ENCODE data around the gene RAB33B.

Gene RAB33B

GRCh38 chr4:139522457-139522856 lies 68.5 kb downstream of the RAB33B start:
- Histone ChIP-seq H3K4me3 (replicated peaks; ENCODE audit: insufficient read depth, low read length) (no peak overlapping the region), H3K27ac (replicated peaks) (no peak overlapping the region), H3K27me3 (ENCODE audit: insufficient read depth, poor library complexity, severe bottlenecking) (no peaks in the 10 kb centered on the region)
- no peak for DNase-seq (ENCODE audit: low read depth in 1 of 2, low spot score in 1 of 2)
- TF ChIP-seq, protein P1, sequence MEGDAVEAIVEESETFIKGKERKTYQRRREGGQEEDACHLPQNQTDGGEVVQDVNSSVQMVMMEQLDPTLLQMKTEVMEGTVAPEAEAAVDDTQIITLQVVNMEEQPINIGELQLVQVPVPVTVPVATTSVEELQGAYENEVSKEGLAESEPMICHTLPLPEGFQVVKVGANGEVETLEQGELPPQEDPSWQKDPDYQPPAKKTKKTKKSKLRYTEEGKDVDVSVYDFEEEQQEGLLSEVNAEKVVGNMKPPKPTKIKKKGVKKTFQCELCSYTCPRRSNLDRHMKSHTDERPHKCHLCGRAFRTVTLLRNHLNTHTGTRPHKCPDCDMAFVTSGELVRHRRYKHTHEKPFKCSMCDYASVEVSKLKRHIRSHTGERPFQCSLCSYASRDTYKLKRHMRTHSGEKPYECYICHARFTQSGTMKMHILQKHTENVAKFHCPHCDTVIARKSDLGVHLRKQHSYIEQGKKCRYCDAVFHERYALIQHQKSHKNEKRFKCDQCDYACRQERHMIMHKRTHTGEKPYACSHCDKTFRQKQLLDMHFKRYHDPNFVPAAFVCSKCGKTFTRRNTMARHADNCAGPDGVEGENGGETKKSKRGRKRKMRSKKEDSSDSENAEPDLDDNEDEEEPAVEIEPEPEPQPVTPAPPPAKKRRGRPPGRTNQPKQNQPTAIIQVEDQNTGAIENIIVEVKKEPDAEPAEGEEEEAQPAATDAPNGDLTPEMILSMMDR (IDR thresholded peaks at IDR 0.05; ENCODE audit: insufficient read depth, low read length): no peak
- TF ChIP-seq, protein P2, sequence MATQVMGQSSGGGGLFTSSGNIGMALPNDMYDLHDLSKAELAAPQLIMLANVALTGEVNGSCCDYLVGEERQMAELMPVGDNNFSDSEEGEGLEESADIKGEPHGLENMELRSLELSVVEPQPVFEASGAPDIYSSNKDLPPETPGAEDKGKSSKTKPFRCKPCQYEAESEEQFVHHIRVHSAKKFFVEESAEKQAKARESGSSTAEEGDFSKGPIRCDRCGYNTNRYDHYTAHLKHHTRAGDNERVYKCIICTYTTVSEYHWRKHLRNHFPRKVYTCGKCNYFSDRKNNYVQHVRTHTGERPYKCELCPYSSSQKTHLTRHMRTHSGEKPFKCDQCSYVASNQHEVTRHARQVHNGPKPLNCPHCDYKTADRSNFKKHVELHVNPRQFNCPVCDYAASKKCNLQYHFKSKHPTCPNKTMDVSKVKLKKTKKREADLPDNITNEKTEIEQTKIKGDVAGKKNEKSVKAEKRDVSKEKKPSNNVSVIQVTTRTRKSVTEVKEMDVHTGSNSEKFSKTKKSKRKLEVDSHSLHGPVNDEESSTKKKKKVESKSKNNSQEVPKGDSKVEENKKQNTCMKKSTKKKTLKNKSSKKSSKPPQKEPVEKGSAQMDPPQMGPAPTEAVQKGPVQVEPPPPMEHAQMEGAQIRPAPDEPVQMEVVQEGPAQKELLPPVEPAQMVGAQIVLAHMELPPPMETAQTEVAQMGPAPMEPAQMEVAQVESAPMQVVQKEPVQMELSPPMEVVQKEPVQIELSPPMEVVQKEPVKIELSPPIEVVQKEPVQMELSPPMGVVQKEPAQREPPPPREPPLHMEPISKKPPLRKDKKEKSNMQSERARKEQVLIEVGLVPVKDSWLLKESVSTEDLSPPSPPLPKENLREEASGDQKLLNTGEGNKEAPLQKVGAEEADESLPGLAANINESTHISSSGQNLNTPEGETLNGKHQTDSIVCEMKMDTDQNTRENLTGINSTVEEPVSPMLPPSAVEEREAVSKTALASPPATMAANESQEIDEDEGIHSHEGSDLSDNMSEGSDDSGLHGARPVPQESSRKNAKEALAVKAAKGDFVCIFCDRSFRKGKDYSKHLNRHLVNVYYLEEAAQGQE (IDR thresholded peaks at IDR 0.05; ENCODE audit: insufficient replicate concordance, low read depth): no peak
- TF ChIP-seq GABPA (IDR thresholded peaks at IDR 0.05; ENCODE audit: low read depth) (no peak), POLR2AphosphoS5 (IDR thresholded peaks at IDR 0.05; ENCODE audit: low read depth) (no peak), SPI1 (IDR thresholded peaks at IDR 0.05; ENCODE audit: borderline replicate concordance, low read depth) (no peak)

GRCh38 chr4:139523076-139523475 lies 69.2 kb downstream of the RAB33B start:
- Histone ChIP-seq H3K27ac (replicated peaks) (no peak overlapping the region), H3K4me3 (replicated peaks; ENCODE audit: insufficient read depth, low read length) (no peak overlapping the region), H3K27me3 (ENCODE audit: insufficient read depth, poor library complexity, severe bottlenecking) (no peaks in the 10 kb centered on the region)
- DNase-seq (ENCODE audit: low read depth in 1 of 2, low spot score in 1 of 2): no peak
- TF ChIP-seq SPI1 (IDR thresholded peaks at IDR 0.05; ENCODE audit: borderline replicate concordance, low read depth): no peak

DNA sequence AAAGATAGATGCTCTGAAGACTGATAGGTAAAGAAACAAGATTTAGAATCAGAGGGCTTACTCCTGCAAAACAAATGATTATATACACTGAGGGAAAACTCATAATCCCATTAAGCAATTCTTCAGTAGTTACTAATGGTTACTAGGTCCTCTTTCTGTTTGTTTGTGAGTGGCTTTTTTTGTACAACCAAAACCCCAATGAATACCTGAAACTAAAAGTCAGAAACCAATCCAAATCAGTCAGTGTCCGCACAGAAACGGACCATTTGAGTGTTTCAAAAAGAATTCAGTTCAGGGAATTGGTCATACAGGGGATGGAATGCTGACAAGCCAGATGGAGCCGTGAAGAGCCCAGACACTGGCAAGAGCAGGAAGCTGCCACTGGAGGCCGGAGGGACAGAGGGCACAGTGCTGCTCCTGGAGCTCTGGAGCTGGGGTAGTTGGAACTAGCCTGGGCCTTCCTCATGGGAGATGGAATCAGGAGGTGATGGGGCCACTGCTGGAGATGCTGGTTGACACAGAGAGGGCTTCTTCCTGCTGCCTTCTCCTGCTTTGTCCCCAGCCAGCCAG lies 70.2 kb downstream of the RAB33B start:
- DNase-seq (ENCODE audit: low read depth in 1 of 2, low spot score in 1 of 2): no peak
- no peak overlapping the region for H3K4me3 ChIP-seq (replicated peaks; ENCODE audit: insufficient read depth, low read length)
- H3K27ac ChIP-seq (replicated peaks): no peak overlapping the region

DNA sequence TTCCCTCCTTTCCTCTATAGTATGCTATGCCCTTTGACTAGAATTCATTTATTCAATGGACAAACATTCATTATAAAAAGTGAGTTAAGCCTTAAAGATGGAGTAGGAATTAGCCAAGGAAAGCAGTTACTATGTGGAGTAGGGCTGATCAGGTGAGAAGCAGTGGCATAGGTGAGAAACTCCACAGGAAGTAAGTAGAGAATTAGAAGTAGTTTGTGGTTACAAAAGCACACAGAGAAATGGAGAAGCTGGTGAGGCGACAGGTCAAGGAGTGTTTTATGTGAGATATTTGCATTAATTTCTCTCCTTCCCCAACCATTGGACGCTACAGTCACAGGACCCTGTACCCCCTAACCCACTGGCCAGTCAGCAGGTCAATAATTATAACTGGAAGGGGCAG lies 71.5 kb downstream of the RAB33B start:
- Histone ChIP-seq H3K27ac (replicated peaks) (no peak overlapping the region), H3K4me3 (replicated peaks; ENCODE audit: insufficient read depth, low read length) (no peak overlapping the region), H3K27me3 (ENCODE audit: insufficient read depth, poor library complexity, severe bottlenecking) (no peaks in the 10 kb centered on the region)
- TF ChIP-seq, protein P1 (IDR thresholded peaks at IDR 0.05; ENCODE audit: insufficient read depth, low read length): no peak
- no peak for DNase-seq (ENCODE audit: low read depth in 1 of 2, low spot score in 1 of 2)

More for the DNA sequence above, 70.2 kb downstream of the RAB33B start:
- H3K27me3 ChIP-seq (ENCODE audit: insufficient read depth, poor library complexity, severe bottlenecking): no peaks in the 10 kb centered on the region
- TF ChIP-seq, protein P2 (IDR thresholded peaks at IDR 0.05; ENCODE audit: insufficient replicate concordance, low read depth): no peak
- no peak for TF ChIP-seq GABPA (IDR thresholded peaks at IDR 0.05; ENCODE audit: low read depth)
- no peak for TF ChIP-seq SPI1 (IDR thresholded peaks at IDR 0.05; ENCODE audit: borderline replicate concordance, low read depth)
